ENCODE results near the gene RBM27. TPM values are rescaled to one million over a fixed set of nuclear protein-coding genes. Genes with fewer than 3 reads are reported as not detected.

Gene RBM27
- total RNA-seq, 1 donor from 2014 or later, result 28.6 TPM

- Mint-ChIP-seq H3K9me3 (ENCODE audit: low read depth) (no peaks in the 10 kb centered on the region), H3K4me3 (ENCODE audit: low read depth) (no peak overlapping the region), H3K27ac (no peak overlapping the region), H3K4me1 (ENCODE audit: low read depth) (no peaks in the 10 kb centered on the region), H3K27me3 (no peaks in the 10 kb centered on the region), H3K36me3 (ENCODE audit: insufficient read depth) (peaks cover 17% of the 10 kb centered on the region)
- DNase-seq (ENCODE audit: low spot score, unreplicated experiment), result no peak
- no peak for TF ChIP-seq CTCF (IDR thresholded peaks at IDR 0.05; ENCODE audit: unreplicated experiment)
Measured at GRCh38 chr5:146232223-146232622, 28.8 kb downstream of the RBM27 start.

- Mint-ChIP-seq H3K27me3 (no peaks in the 10 kb centered on the region), H3K4me3 (ENCODE audit: low read depth) (no peak overlapping the region), H3K9me3 (ENCODE audit: low read depth) (no peaks in the 10 kb centered on the region), H3K27ac (no peak overlapping the region), H3K4me1 (ENCODE audit: low read depth) (no peaks in the 10 kb centered on the region), H3K36me3 (ENCODE audit: insufficient read depth) (peaks cover 20% of the 10 kb centered on the region)
- TF ChIP-seq CTCF (IDR thresholded peaks at IDR 0.05; ENCODE audit: unreplicated experiment), result no peak
- DNase-seq (ENCODE audit: low spot score, unreplicated experiment), result no peak
Measured at GRCh38 chr5:146233441-146233840, 30.0 kb downstream of the RBM27 start.

GRCh38 chr5:146238973-146239372 lies 35.6 kb downstream of the RBM27 start:
- TF ChIP-seq CTCF (IDR thresholded peaks at IDR 0.05; ENCODE audit: unreplicated experiment), result no peak
- Mint-ChIP-seq H3K4me1 (ENCODE audit: low read depth) (no peaks in the 10 kb centered on the region), H3K4me3 (ENCODE audit: low read depth) (no peak overlapping the region), H3K9me3 (ENCODE audit: low read depth) (no peaks in the 10 kb centered on the region), H3K27ac (no peak overlapping the region), H3K27me3 (no peaks in the 10 kb centered on the region), H3K36me3 (ENCODE audit: insufficient read depth) (peaks cover 8% of the 10 kb centered on the region)
- no peak for DNase-seq (ENCODE audit: low spot score, unreplicated experiment)

- TF ChIP-seq CTCF (IDR thresholded peaks at IDR 0.05; ENCODE audit: unreplicated experiment), result no peak
- H3K27me3 Mint-ChIP-seq, result no peaks in the 10 kb centered on the region
- no peak overlapping the region for H3K27ac Mint-ChIP-seq
- H3K4me1 Mint-ChIP-seq (ENCODE audit: low read depth), result no peaks in the 10 kb centered on the region
- H3K36me3 Mint-ChIP-seq (ENCODE audit: insufficient read depth), result peaks cover 10% of the 10 kb centered on the region
- no peak overlapping the region for H3K4me3 Mint-ChIP-seq (ENCODE audit: low read depth)
- no peaks in the 10 kb centered on the region for H3K9me3 Mint-ChIP-seq (ENCODE audit: low read depth)
- no peak for DNase-seq (ENCODE audit: low spot score, unreplicated experiment)
Measured at GRCh38 chr5:146240951-146241350, 37.5 kb downstream of the RBM27 start.

- H3K9me3 Mint-ChIP-seq (ENCODE audit: low read depth), result no peaks in the 10 kb centered on the region
- H3K4me1 Mint-ChIP-seq (ENCODE audit: low read depth), result no peaks in the 10 kb centered on the region
- TF ChIP-seq CTCF (IDR thresholded peaks at IDR 0.05; ENCODE audit: unreplicated experiment), result no peak
- no peak overlapping the region for H3K27ac Mint-ChIP-seq
- no peaks in the 10 kb centered on the region for H3K27me3 Mint-ChIP-seq
- H3K4me3 Mint-ChIP-seq (ENCODE audit: low read depth), result no peak overlapping the region
- H3K36me3 Mint-ChIP-seq (ENCODE audit: insufficient read depth), result peaks cover 9% of the 10 kb centered on the region
- DNase-seq (ENCODE audit: low spot score, unreplicated experiment), result no peak
Measured at GRCh38 chr5:146243247-146243646, 39.8 kb downstream of the RBM27 start.

All from progenitor cell of endocrine pancreas (in vitro differentiated cells).